Vagina (tissue), 2 donors: ENCODE measurements around the gene PTPRD.

ENCODE experiments used
- POLR2A ChIP-seq, 2 donors: fragments of 450-650 bp; IDR thresholded peaks; one replicate each; pipeline ENCODE4 v1.6.1; 2017; ENCODE audit warnings: antibody characterized with exemption in 2 of 2, mild to moderate bottlenecking in 2 of 2, moderate library complexity in 2 of 2
- POLR2AphosphoS5 ChIP-seq, 2 donors: sonication (generic); formaldehyde crosslinking; IDR thresholded peaks; one replicate each; pipeline ENCODE4 v1.9.0; 2017; ENCODE audit warnings: antibody characterized with exemption in 2 of 2, mild to moderate bottlenecking in 2 of 2, low read depth in 1 of 2; ENCODE audit not compliant: insufficient read depth in 1 of 2
- TF ChIP-seq, protein P1 (sequence below), 3 experiments: fragments of 450-650 bp in 2 of 3; fragments of 200-600 bp in 1 of 3; sonication (generic) in 1 of 3; IDR thresholded peaks; one replicate each; pipeline ENCODE4 v1.5.1; 2017 to 2019; ENCODE audit warnings: antibody characterized with exemption in 3 of 3, mild to moderate bottlenecking in 2 of 3, moderate library complexity in 2 of 3

DNA sequence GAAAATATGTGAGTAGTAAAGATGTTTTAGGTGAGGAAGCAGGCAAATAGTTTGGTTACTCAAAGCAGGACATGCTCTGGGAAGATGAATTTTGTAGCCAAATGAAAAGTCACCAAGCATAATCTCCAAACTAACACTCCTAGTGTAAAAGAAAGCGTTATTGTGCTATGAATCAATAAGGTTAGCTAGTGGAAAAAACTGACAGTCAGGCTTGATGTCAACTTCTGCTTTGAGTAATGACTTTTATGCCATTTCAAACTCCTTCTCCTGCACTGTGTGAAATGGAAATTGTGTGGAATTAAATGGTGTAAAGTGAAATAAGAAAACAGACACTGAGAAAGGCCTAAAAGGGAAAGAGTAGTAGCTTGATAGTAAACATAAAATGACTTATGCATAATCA lies 2176.0 kb downstream of the PTPRD start:
- TF ChIP-seq, protein P1, sequence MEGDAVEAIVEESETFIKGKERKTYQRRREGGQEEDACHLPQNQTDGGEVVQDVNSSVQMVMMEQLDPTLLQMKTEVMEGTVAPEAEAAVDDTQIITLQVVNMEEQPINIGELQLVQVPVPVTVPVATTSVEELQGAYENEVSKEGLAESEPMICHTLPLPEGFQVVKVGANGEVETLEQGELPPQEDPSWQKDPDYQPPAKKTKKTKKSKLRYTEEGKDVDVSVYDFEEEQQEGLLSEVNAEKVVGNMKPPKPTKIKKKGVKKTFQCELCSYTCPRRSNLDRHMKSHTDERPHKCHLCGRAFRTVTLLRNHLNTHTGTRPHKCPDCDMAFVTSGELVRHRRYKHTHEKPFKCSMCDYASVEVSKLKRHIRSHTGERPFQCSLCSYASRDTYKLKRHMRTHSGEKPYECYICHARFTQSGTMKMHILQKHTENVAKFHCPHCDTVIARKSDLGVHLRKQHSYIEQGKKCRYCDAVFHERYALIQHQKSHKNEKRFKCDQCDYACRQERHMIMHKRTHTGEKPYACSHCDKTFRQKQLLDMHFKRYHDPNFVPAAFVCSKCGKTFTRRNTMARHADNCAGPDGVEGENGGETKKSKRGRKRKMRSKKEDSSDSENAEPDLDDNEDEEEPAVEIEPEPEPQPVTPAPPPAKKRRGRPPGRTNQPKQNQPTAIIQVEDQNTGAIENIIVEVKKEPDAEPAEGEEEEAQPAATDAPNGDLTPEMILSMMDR (IDR thresholded peaks at IDR 0.05) = no peak
- no peak for TF ChIP-seq POLR2A (IDR thresholded peaks at IDR 0.05)
- TF ChIP-seq POLR2AphosphoS5 (IDR thresholded peaks at IDR 0.05; ENCODE audit: insufficient read depth in 1 of 2, low read depth in 1 of 2) = no peak
